Measurements from ENCODE around the gene ANAPC10.
"Not testable (repeated sequence)": the region's sequence is repeated elsewhere in the genome, so short reads cannot be mapped to it uniquely, and the experiment has no call there.

The ANAPC10 gene
- 1.7 to 7.8 (median 4.5) reads per million in 18 experiments for total RNA-seq

- peak; percentile 97 to 99 for DNase-seq
These were observed at the start of gene ANAPC10, which contains the start of gene ABCE1 for GRCh38 chr4:145097821-145098674. TSS of gene ANAPC10 (minus strand) at chr4:145098196. CDS start at chr4:145096099, 2,097 bp downstream. TSS of gene ABCE1 (plus strand) at chr4:145098311. CDS start at chr4:145104413, 6,102 bp downstream.

- DNase-seq, result not testable (repeated sequence)
These were observed 38.2 kb upstream of the ANAPC10 start for GRCh38 chr4:145136219-145136618.

GRCh38 chr4:145132511-145133098, 34.6 kb upstream of the ANAPC10 start:
- peak in 1 of 2 donors; percentile 14 for DNase-seq

- no peak for DNase-seq
These were observed 33.9 kb upstream of the ANAPC10 start for GRCh38 chr4:145131848-145132247.

GRCh38 chr4:145130788-145131399, 32.9 kb upstream of the ANAPC10 start:
- DNase-seq, result no peak

- no peak for DNase-seq
These were observed 32.1 kb upstream of the ANAPC10 start for GRCh38 chr4:145130130-145130529.

- no peak for DNase-seq
These were observed 27.4 kb upstream of the ANAPC10 start for GRCh38 chr4:145125396-145125795.

GRCh38 chr4:145108128-145108527, 10.1 kb upstream of the ANAPC10 start:
- no peak for DNase-seq

GRCh38 chr4:145107126-145107525, 9.1 kb upstream of the ANAPC10 start:
- DNase-seq, result no peak

- DNase-seq, result peak; percentile 64 to 75
These were observed 5.5 kb upstream of the ANAPC10 start for GRCh38 chr4:145103496-145103895.

GRCh38 chr4:145102619-145103018, 4.6 kb upstream of the ANAPC10 start:
- no peak for DNase-seq

GRCh38 chr4:145101091-145101490, 3.1 kb upstream of the ANAPC10 start:
- no peak for DNase-seq

GRCh38 chr4:145099653-145100052, 1.7 kb upstream of the ANAPC10 start:
- peak in 1 of 2 donors; percentile 6 for DNase-seq

GRCh38 chr4:145098675-145099037, 660 bp upstream of the ANAPC10 start:
- DNase-seq, result peak; percentile 70 to 80

GRCh38 chr4:145097331-145097820, 620 bp downstream of the ANAPC10 start:
- DNase-seq, result no peak

- DNase-seq, result no peak
These were observed 4.4 kb downstream of the ANAPC10 start for GRCh38 chr4:145093638-145094037.

GRCh38 chr4:145090380-145090779, 7.6 kb downstream of the ANAPC10 start:
- DNase-seq, result peak; percentile 7 to 62

GRCh38 chr4:145083891-145084605, 13.9 kb downstream of the ANAPC10 start:
- DNase-seq, result no peak

- no peak for DNase-seq
These were observed 16.2 kb downstream of the ANAPC10 start for GRCh38 chr4:145081756-145082155.

GRCh38 chr4:145076469-145076855, 21.5 kb downstream of the ANAPC10 start:
- DNase-seq, result no peak

GRCh38 chr4:145075742-145076468, 22.1 kb downstream of the ANAPC10 start:
- no peak for DNase-seq

- no peak for DNase-seq
These were observed 26.4 kb downstream of the ANAPC10 start for GRCh38 chr4:145071560-145071959.

Data from inflammatory macrophage (primary cell).